ENCODE results near the gene HOXD4. TPM values are rescaled to one million over a fixed set of nuclear protein-coding genes. Genes with fewer than 3 reads are reported as not detected.

The HOXD4 gene
- total RNA-seq, 1 experiment from 2014 or later = not detected

DNA sequence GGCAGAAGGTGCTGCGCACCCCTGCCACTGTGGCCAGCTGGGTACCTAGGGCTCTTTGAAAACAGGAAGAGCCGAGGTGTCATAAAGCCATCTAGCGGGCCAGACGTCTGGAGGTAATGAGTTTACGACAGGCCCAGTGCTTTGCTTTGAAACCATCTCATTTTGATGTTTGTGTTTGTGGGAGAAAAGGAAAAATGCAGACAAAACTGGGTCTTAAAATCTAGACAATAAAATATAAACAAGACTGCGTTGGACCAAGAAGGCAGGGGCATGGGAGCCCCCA is 25.6 kb upstream of the HOXD4 start:
- H3K4me3 Mint-ChIP-seq (ENCODE audit: unreplicated experiment) = no peak overlapping the region
- CTCF ChIA-PET = interaction anchor here (0.5 to 4.4 kb wide), 14 partner anchors 8 to 1035 kb away, joined by 3 to 100 read pairs (median 16); no protein-coding TSS in a partner anchor
- intact Hi-C loops (cut with micrococcal nuclease) = loop anchor here (2.0 to 5.0 kb wide), 2 partner anchors 1023 to 1037 kb away; no protein-coding TSS in a partner anchor

DNA sequence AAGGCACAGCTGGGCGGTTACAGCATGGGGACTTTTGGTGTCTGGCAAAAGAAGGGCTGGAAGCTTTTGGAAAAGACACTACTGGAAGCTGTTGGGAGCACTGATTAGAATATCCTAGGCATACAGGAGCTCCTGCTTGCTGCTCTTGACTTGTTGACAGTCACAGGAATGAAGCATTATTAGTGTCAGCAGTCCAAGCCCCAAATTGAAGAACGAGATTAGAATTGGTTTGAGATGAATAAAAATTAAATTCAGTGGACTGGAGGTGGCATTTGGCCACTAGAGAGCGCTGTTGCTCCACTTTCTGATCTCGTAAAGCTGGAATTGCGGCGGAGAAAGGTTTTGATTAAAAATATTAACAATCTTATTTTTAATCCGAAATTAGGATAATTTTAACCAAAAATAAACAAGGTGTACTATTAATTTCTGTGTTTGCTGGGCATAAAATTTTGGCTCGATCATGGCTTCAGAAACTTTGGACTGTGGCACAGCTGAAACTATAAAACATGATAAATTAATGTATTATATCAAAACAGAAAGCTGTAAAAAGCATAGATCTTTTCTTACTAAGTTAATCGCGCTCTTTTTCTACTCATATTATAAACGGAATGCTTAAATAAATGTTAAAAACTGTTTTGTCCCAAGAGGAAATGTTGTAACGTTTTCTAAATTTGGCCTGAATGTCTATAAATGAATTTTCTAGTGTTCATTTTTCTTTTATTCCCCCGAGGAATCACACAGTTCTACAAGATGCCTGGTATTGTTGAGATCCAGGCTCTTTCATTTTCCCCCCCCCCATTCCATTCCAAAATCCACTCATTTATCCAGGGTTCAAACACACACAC is 24.2 kb upstream of the HOXD4 start:
- Mint-ChIP-seq H3K4me3 (ENCODE audit: unreplicated experiment) (no peak overlapping the region), H3K9me3 (ENCODE audit: unreplicated experiment) (no peaks in the 10 kb centered on the region), H3K36me3 (ENCODE audit: insufficient read depth, unreplicated experiment) (no peaks in the 10 kb centered on the region), H3K27ac (ENCODE audit: low read depth, unreplicated experiment) (no peak overlapping the region), H3K27me3 (ENCODE audit: insufficient read depth, unreplicated experiment) (peaks cover 11% of the 10 kb centered on the region), H3K4me1 (ENCODE audit: insufficient read depth, unreplicated experiment) (no peaks in the 10 kb centered on the region)
- TF ChIP-seq, protein P1, sequence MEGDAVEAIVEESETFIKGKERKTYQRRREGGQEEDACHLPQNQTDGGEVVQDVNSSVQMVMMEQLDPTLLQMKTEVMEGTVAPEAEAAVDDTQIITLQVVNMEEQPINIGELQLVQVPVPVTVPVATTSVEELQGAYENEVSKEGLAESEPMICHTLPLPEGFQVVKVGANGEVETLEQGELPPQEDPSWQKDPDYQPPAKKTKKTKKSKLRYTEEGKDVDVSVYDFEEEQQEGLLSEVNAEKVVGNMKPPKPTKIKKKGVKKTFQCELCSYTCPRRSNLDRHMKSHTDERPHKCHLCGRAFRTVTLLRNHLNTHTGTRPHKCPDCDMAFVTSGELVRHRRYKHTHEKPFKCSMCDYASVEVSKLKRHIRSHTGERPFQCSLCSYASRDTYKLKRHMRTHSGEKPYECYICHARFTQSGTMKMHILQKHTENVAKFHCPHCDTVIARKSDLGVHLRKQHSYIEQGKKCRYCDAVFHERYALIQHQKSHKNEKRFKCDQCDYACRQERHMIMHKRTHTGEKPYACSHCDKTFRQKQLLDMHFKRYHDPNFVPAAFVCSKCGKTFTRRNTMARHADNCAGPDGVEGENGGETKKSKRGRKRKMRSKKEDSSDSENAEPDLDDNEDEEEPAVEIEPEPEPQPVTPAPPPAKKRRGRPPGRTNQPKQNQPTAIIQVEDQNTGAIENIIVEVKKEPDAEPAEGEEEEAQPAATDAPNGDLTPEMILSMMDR (IDR thresholded peaks at IDR 0.05; ENCODE audit: unreplicated experiment) = peak; percentile 76
- intact Hi-C loops (cut with micrococcal nuclease) = loop anchor here (1.0 to 5.0 kb wide), 4 partner anchors 525 to 1035 kb away; no protein-coding TSS in a partner anchor
- ChIA-PET CTCF (interaction anchor here (0.6 to 4.4 kb wide), 71 partner anchors 10 to 1631 kb away, joined by 3 to 100 read pairs (median 4); partner anchors contain the start of gene HOXD10), POLR2A (interaction anchor here (1.1 to 2.7 kb wide), 5 partner anchors 16 to 1021 kb away, joined by 3 to 13 read pairs (median 4); no protein-coding TSS in a partner anchor)
- DNase-seq (ENCODE audit: unreplicated experiment) = peak; percentile 63
- BruUV-seq (replicated peaks) = no TSS peak

More for the DNA sequence above, 25.6 kb upstream of the HOXD4 start:
- POLR2A ChIA-PET = interaction anchor here (0.6 kb wide), 1 partner anchor 1012 kb away, joined by 3 read pairs; no protein-coding TSS in a partner anchor
- H3K9me3 Mint-ChIP-seq (ENCODE audit: unreplicated experiment) = no peaks in the 10 kb centered on the region
- peaks cover 13% of the 10 kb centered on the region for H3K27me3 Mint-ChIP-seq (ENCODE audit: insufficient read depth, unreplicated experiment)
- TF ChIP-seq, protein P1 (IDR thresholded peaks at IDR 0.05; ENCODE audit: unreplicated experiment) = no peak
- H3K36me3 Mint-ChIP-seq (ENCODE audit: insufficient read depth, unreplicated experiment) = no peaks in the 10 kb centered on the region
- DNase-seq (ENCODE audit: unreplicated experiment) = no peak
- BruUV-seq (replicated peaks) = no TSS peak
- no peak overlapping the region for H3K27ac Mint-ChIP-seq (ENCODE audit: low read depth, unreplicated experiment)
- H3K4me1 Mint-ChIP-seq (ENCODE audit: insufficient read depth, unreplicated experiment) = no peaks in the 10 kb centered on the region

DNA sequence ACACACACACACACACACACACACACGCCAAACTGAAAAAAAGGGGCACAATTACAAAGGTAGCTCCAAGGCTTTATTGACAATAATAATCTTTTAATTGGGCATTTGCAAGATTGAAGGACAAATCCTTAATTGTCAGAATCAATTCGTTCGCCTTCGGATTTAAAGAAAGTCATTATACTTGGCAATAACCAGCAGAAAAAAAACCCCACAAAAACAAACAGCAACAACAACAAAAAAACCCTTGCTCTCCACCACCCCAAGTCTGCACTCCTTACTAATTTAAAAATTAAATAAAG is 23.6 kb upstream of the HOXD4 start:
- TF ChIP-seq, protein P1 (IDR thresholded peaks at IDR 0.05; ENCODE audit: unreplicated experiment) = no peak
- intact Hi-C loops (cut with micrococcal nuclease) = loop anchor here (1.0 to 5.0 kb wide), 4 partner anchors 525 to 1035 kb away; no protein-coding TSS in a partner anchor
- Mint-ChIP-seq H3K36me3 (ENCODE audit: insufficient read depth, unreplicated experiment) (no peaks in the 10 kb centered on the region), H3K9me3 (ENCODE audit: unreplicated experiment) (no peaks in the 10 kb centered on the region), H3K4me3 (ENCODE audit: unreplicated experiment) (no peak overlapping the region), H3K27ac (ENCODE audit: low read depth, unreplicated experiment) (no peak overlapping the region), H3K27me3 (ENCODE audit: insufficient read depth, unreplicated experiment) (peaks cover 11% of the 10 kb centered on the region), H3K4me1 (ENCODE audit: insufficient read depth, unreplicated experiment) (no peaks in the 10 kb centered on the region)
- ChIA-PET CTCF (interaction anchor here (0.6 to 4.4 kb wide), 40 partner anchors 9 to 1631 kb away, joined by 3 to 100 read pairs (median 5); partner anchors contain the start of gene HOXD10), POLR2A (interaction anchor here (1.6 to 2.7 kb wide), 3 partner anchors 524 to 1021 kb away, joined by 4 to 13 read pairs (median 7); no protein-coding TSS in a partner anchor)
- DNase-seq (ENCODE audit: unreplicated experiment) = no peak
- BruUV-seq (replicated peaks) = no TSS peak
